Ishikawa (cell line): ENCODE measurements around the gene RAD51.

ENCODE experiments used
- CEBPB ChIP-seq: IDR thresholded peaks from 2 replicates; pipeline ENCODE4 v1.6.1; 2012
- CREB1 ChIP-seq: IDR thresholded peaks from 2 replicates; pipeline ENCODE4 v1.6.1; 2012; ENCODE audit warnings: low read depth
- EGR1 ChIP-seq: IDR thresholded peaks from 2 replicates; pipeline ENCODE4 v1.6.1; 2012
- EP300 ChIP-seq: IDR thresholded peaks from 2 replicates; pipeline ENCODE4 v1.6.1; 2012; ENCODE audit warnings: borderline replicate concordance
- FOXM1 ChIP-seq: IDR thresholded peaks from 2 replicates; pipeline ENCODE4 v1.6.1; 2012; ENCODE audit warnings: low read depth, borderline replicate concordance
- MAX ChIP-seq: IDR thresholded peaks from 2 replicates; pipeline ENCODE4 v1.6.1; 2012
- NFIC ChIP-seq: IDR thresholded peaks from 2 replicates; pipeline ENCODE4 v1.6.1; 2012
- RAD21 ChIP-seq: IDR thresholded peaks from 2 replicates; pipeline ENCODE4 v1.6.1; 2012; ENCODE audit warnings: low read depth
- TAF1 ChIP-seq: IDR thresholded peaks from 2 replicates; pipeline ENCODE4 v1.6.1; 2012; ENCODE audit warnings: low read depth, mild to moderate bottlenecking
- TCF12 ChIP-seq: IDR thresholded peaks from 2 replicates; pipeline ENCODE4 v1.6.1; 2012; ENCODE audit warnings: low read depth
- TEAD4 ChIP-seq: IDR thresholded peaks from 2 replicates; pipeline ENCODE4 v1.6.1; 2012
- YY1 ChIP-seq: IDR thresholded peaks from 2 replicates; pipeline ENCODE4 v1.6.1; 2012; ENCODE audit warnings: low read depth
- TF ChIP-seq, protein P1 (sequence below): IDR thresholded peaks from 2 replicates; pipeline ENCODE4 v1.6.1; 2012; ENCODE audit warnings: low read depth, mild to moderate bottlenecking
- TF ChIP-seq, protein P2 (sequence below): IDR thresholded peaks from 2 replicates; pipeline ENCODE4 v1.6.1; 2012

DNA sequence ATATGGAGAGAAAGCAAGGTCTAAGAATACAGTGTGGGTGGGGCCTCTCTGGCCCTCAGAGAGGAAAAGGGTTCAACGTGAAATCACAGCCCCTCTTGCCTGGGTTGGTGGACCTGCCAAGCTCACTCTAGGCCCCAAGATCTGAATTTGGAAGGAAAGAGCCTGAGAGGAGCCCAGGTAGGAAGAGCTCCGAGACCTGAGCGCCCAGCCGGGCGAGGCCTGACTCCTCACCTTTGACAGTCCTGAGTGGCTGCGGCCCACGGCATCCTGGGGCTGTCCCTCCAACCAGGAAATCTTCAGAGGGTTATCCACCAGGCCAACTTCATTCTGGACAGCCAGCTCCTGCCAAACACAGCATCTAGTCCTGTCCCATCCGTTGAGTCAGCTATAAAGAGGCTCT lies 78.5 kb downstream of the RAD51 start:
- no peak for TF ChIP-seq RAD21
- TF ChIP-seq EGR1: no peak
- TF ChIP-seq, protein P1, sequence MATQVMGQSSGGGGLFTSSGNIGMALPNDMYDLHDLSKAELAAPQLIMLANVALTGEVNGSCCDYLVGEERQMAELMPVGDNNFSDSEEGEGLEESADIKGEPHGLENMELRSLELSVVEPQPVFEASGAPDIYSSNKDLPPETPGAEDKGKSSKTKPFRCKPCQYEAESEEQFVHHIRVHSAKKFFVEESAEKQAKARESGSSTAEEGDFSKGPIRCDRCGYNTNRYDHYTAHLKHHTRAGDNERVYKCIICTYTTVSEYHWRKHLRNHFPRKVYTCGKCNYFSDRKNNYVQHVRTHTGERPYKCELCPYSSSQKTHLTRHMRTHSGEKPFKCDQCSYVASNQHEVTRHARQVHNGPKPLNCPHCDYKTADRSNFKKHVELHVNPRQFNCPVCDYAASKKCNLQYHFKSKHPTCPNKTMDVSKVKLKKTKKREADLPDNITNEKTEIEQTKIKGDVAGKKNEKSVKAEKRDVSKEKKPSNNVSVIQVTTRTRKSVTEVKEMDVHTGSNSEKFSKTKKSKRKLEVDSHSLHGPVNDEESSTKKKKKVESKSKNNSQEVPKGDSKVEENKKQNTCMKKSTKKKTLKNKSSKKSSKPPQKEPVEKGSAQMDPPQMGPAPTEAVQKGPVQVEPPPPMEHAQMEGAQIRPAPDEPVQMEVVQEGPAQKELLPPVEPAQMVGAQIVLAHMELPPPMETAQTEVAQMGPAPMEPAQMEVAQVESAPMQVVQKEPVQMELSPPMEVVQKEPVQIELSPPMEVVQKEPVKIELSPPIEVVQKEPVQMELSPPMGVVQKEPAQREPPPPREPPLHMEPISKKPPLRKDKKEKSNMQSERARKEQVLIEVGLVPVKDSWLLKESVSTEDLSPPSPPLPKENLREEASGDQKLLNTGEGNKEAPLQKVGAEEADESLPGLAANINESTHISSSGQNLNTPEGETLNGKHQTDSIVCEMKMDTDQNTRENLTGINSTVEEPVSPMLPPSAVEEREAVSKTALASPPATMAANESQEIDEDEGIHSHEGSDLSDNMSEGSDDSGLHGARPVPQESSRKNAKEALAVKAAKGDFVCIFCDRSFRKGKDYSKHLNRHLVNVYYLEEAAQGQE: no peak
- no peak for TF ChIP-seq NFIC
- no peak for TF ChIP-seq FOXM1
- TF ChIP-seq EP300: no peak
- no peak for TF ChIP-seq YY1
- no peak for TF ChIP-seq TEAD4
- no peak for TF ChIP-seq CEBPB
- no peak for TF ChIP-seq MAX
- TF ChIP-seq TCF12: no peak
- no peak for TF ChIP-seq TAF1
- TF ChIP-seq, protein P2, sequence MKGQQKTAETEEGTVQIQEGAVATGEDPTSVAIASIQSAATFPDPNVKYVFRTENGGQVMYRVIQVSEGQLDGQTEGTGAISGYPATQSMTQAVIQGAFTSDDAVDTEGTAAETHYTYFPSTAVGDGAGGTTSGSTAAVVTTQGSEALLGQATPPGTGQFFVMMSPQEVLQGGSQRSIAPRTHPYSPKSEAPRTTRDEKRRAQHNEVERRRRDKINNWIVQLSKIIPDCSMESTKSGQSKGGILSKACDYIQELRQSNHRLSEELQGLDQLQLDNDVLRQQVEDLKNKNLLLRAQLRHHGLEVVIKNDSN: no peak
- no peak for TF ChIP-seq CREB1
